ENCODE data around the gene RALGPS2. TPM values are rescaled to one million over a fixed set of nuclear protein-coding genes. Genes with fewer than 3 reads are reported as not detected.
"Not testable (repeated sequence)": the region's sequence is repeated elsewhere in the genome, so short reads cannot be mapped to it uniquely, and the experiment has no call there.

The RALGPS2 gene
- total RNA-seq, 1 experiment from 2014 or later: 21.4 TPM

- no peaks in the 10 kb centered on the region for H3K9me3 ChIP-seq (replicated peaks)
- DNase-seq (ENCODE audit: low read depth in 1 of 2, low spot score in 2 of 2): no peak
- H3K27ac ChIP-seq: no peak overlapping the region
- H3K4me3 ChIP-seq: no peak overlapping the region
- H3K27me3 ChIP-seq (replicated peaks): no peaks in the 10 kb centered on the region
- H3K4me1 ChIP-seq (replicated peaks): peaks cover 2% of the 10 kb centered on the region; the same call in 1 of the 2 replicates
- H3K36me3 ChIP-seq: no peaks in the 10 kb centered on the region; the same call in 1 of the 2 replicates
These were observed 8.9 kb downstream of the RALGPS2 start for GRCh38 chr1:178733972-178734371.

GRCh38 chr1:178738780-178739179, 13.7 kb downstream of the RALGPS2 start:
- H3K4me3 ChIP-seq: no peak overlapping the region
- H3K4me1 ChIP-seq (replicated peaks): peaks cover 10% of the 10 kb centered on the region
- H3K9me3 ChIP-seq (replicated peaks): no peaks in the 10 kb centered on the region
- H3K27ac ChIP-seq: no peak overlapping the region
- H3K27me3 ChIP-seq (replicated peaks): no peaks in the 10 kb centered on the region
- H3K36me3 ChIP-seq: 0 out of 2 replicates have a peak, but pooled peaks cover 5% of the 10 kb centered on the region
- no peak for DNase-seq (ENCODE audit: low read depth in 1 of 2, low spot score in 2 of 2)

GRCh38 chr1:178739285-178740045, 14.4 kb downstream of the RALGPS2 start:
- Histone ChIP-seq H3K36me3 (0 out of 2 replicates have a peak, but pooled peaks cover 5% of the 10 kb centered on the region), H3K4me3 (no peak overlapping the region), H3K4me1 (replicated peaks) (peaks cover 10% of the 10 kb centered on the region), H3K27me3 (replicated peaks) (no peaks in the 10 kb centered on the region), H3K27ac (no peak overlapping the region), H3K9me3 (replicated peaks) (no peaks in the 10 kb centered on the region)
- peak in 1 of 2 experiments; percentile 26 for DNase-seq (ENCODE audit: low read depth in 1 of 2, low spot score in 2 of 2)

GRCh38 chr1:178740491-178740890, 15.4 kb downstream of the RALGPS2 start:
- Histone ChIP-seq H3K36me3 (0 out of 2 replicates have a peak, but pooled peaks cover 5% of the 10 kb centered on the region), H3K4me1 (replicated peaks) (peaks cover 10% of the 10 kb centered on the region), H3K4me3 (no peak overlapping the region), H3K27me3 (replicated peaks) (no peaks in the 10 kb centered on the region), H3K27ac (no peak overlapping the region), H3K9me3 (replicated peaks) (no peaks in the 10 kb centered on the region)
- no peak for DNase-seq (ENCODE audit: low read depth in 1 of 2, low spot score in 2 of 2)

- DNase-seq (ENCODE audit: low read depth in 1 of 2, low spot score in 2 of 2): no peak
- H3K27me3 ChIP-seq (replicated peaks): no peaks in the 10 kb centered on the region
These were observed 15.9 kb downstream of the RALGPS2 start for GRCh38 chr1:178740924-178741323.

GRCh38 chr1:178743801-178744200, 18.8 kb downstream of the RALGPS2 start:
- peaks cover 10% of the 10 kb centered on the region for H3K4me1 ChIP-seq (replicated peaks)
- H3K4me3 ChIP-seq: no peak overlapping the region
- H3K27ac ChIP-seq: no peak overlapping the region
- H3K9me3 ChIP-seq (replicated peaks): no peaks in the 10 kb centered on the region
- no peak for DNase-seq (ENCODE audit: low read depth in 1 of 2, low spot score in 2 of 2)
- no peaks in the 10 kb centered on the region for H3K27me3 ChIP-seq (replicated peaks)
- H3K36me3 ChIP-seq: 0 out of 2 replicates have a peak, but pooled peaks cover 5% of the 10 kb centered on the region

More at GRCh38 chr1:178740924-178741323, 15.9 kb downstream of the RALGPS2 start:
- no peaks in the 10 kb centered on the region for H3K9me3 ChIP-seq (replicated peaks)
- H3K4me3 ChIP-seq: no peak overlapping the region
- peaks cover 10% of the 10 kb centered on the region for H3K4me1 ChIP-seq (replicated peaks)
- H3K36me3 ChIP-seq: 0 out of 2 replicates have a peak, but pooled peaks cover 5% of the 10 kb centered on the region
- H3K27ac ChIP-seq: no peak overlapping the region

- no peaks in the 10 kb centered on the region for H3K36me3 ChIP-seq
These were observed 20.2 kb downstream of the RALGPS2 start for GRCh38 chr1:178745260-178745659.

GRCh38 chr1:178746345-178746744, 21.3 kb downstream of the RALGPS2 start:
- Histone ChIP-seq H3K27me3 (replicated peaks) (no peaks in the 10 kb centered on the region), H3K27ac (no peak overlapping the region), H3K4me3 (no peak overlapping the region), H3K9me3 (replicated peaks) (no peaks in the 10 kb centered on the region), H3K36me3 (no peaks in the 10 kb centered on the region), H3K4me1 (replicated peaks) (no peaks in the 10 kb centered on the region)
- DNase-seq (ENCODE audit: low read depth in 1 of 2, low spot score in 2 of 2): no peak

More at GRCh38 chr1:178745260-178745659, 20.2 kb downstream of the RALGPS2 start:
- H3K27ac ChIP-seq: no peak overlapping the region
- DNase-seq (ENCODE audit: low read depth in 1 of 2, low spot score in 2 of 2): no peak
- no peaks in the 10 kb centered on the region for H3K9me3 ChIP-seq (replicated peaks)
- H3K27me3 ChIP-seq (replicated peaks): no peaks in the 10 kb centered on the region
- H3K4me3 ChIP-seq: no peak overlapping the region
- H3K4me1 ChIP-seq (replicated peaks): no peaks in the 10 kb centered on the region

- not testable (repeated sequence) for H3K4me3 ChIP-seq; H3K27me3 ChIP-seq (replicated peaks); H3K27ac ChIP-seq; H3K9me3 ChIP-seq (replicated peaks); DNase-seq (ENCODE audit: low read depth in 1 of 2, low spot score in 2 of 2); H3K4me1 ChIP-seq (replicated peaks); H3K36me3 ChIP-seq
These were observed 22.3 kb downstream of the RALGPS2 start for GRCh38 chr1:178747361-178747760.

- no peak for DNase-seq (ENCODE audit: low read depth in 1 of 2, low spot score in 2 of 2)
- Histone ChIP-seq H3K27ac (no peak overlapping the region), H3K27me3 (replicated peaks) (no peaks in the 10 kb centered on the region), H3K4me3 (no peak overlapping the region), H3K36me3 (no peaks in the 10 kb centered on the region), H3K9me3 (replicated peaks) (no peaks in the 10 kb centered on the region), H3K4me1 (replicated peaks) (no peaks in the 10 kb centered on the region)
These were observed 24.6 kb downstream of the RALGPS2 start for GRCh38 chr1:178749581-178750166.

- Histone ChIP-seq H3K4me1 (replicated peaks) (no peaks in the 10 kb centered on the region), H3K9me3 (replicated peaks) (no peaks in the 10 kb centered on the region), H3K4me3 (no peak overlapping the region), H3K36me3 (no peaks in the 10 kb centered on the region), H3K27me3 (replicated peaks) (no peaks in the 10 kb centered on the region), H3K27ac (no peak overlapping the region)
- no peak for DNase-seq (ENCODE audit: low read depth in 1 of 2, low spot score in 2 of 2)
These were observed 26.0 kb downstream of the RALGPS2 start for GRCh38 chr1:178751046-178751445.

- no peaks in the 10 kb centered on the region for H3K36me3 ChIP-seq
- H3K4me1 ChIP-seq (replicated peaks): no peaks in the 10 kb centered on the region
- H3K27ac ChIP-seq: no peak overlapping the region
These were observed 27.8 kb downstream of the RALGPS2 start for GRCh38 chr1:178752891-178753290.

GRCh38 chr1:178754655-178755256, 29.7 kb downstream of the RALGPS2 start:
- not testable (repeated sequence) for H3K36me3 ChIP-seq; DNase-seq (ENCODE audit: low read depth in 1 of 2, low spot score in 2 of 2); H3K4me3 ChIP-seq; H3K27me3 ChIP-seq (replicated peaks); H3K27ac ChIP-seq; H3K4me1 ChIP-seq (replicated peaks); H3K9me3 ChIP-seq (replicated peaks)

More at GRCh38 chr1:178752891-178753290, 27.8 kb downstream of the RALGPS2 start:
- no peak overlapping the region for H3K4me3 ChIP-seq
- no peak for DNase-seq (ENCODE audit: low read depth in 1 of 2, low spot score in 2 of 2)
- no peaks in the 10 kb centered on the region for H3K9me3 ChIP-seq (replicated peaks)
- no peaks in the 10 kb centered on the region for H3K27me3 ChIP-seq (replicated peaks)

- no peak for DNase-seq (ENCODE audit: low read depth in 1 of 2, low spot score in 2 of 2)
- no peak overlapping the region for H3K27ac ChIP-seq
- no peaks in the 10 kb centered on the region for H3K4me1 ChIP-seq (replicated peaks)
- no peak overlapping the region for H3K4me3 ChIP-seq
- H3K27me3 ChIP-seq (replicated peaks): no peaks in the 10 kb centered on the region
- peaks cover 12% of the 10 kb centered on the region; the same call in 1 of the 2 replicates for H3K36me3 ChIP-seq
- H3K9me3 ChIP-seq (replicated peaks): peaks cover 32% of the 10 kb centered on the region
These were observed 43.4 kb downstream of the RALGPS2 start for GRCh38 chr1:178768423-178768822.
